NB4 (cell line): Measurements from ENCODE around the gene UCHL3.

Experiments
- MYC ChIP-seq: IDR thresholded peaks from 2 replicates; pipeline ENCODE4 v1.6.1; 2011; ENCODE audit warnings: low read depth, low read length
- POLR2A ChIP-seq: IDR thresholded peaks from 2 replicates; pipeline ENCODE4 v1.6.1; 2011; ENCODE audit warnings: mild to moderate bottlenecking; ENCODE audit not compliant: insufficient read length; ENCODE audit errors: extremely low read depth
- TF ChIP-seq, protein P1 (sequence below): IDR thresholded peaks from one replicate; pipeline ENCODE4 v1.5.1; 2012; ENCODE audit warnings: low read depth, low read length
- TF ChIP-seq, protein P2 (sequence below): IDR thresholded peaks from 2 replicates; pipeline ENCODE4 v1.6.1; 2011; ENCODE audit warnings: low read depth, low read length

DNA sequence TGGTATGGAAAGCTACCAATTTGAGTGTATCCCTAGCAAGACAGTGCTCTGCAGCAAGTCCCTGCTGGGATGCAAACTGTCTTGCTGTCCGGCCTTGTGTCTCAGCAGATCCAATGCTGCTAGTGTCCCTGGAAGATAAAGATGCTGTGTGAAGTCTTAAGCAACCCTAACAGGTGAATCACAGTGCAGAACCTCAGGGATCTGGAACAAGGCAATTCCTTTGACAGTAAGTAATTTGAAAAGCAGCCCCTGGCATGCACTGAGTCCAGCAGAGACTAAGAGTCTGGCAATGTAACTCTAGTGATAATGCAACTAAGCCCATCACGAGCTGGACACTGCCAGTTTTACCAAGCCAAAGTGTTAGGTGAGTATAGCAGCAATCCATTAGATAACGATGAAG is 1.7 kb upstream of the UCHL3 start:
- TF ChIP-seq, protein P1, sequence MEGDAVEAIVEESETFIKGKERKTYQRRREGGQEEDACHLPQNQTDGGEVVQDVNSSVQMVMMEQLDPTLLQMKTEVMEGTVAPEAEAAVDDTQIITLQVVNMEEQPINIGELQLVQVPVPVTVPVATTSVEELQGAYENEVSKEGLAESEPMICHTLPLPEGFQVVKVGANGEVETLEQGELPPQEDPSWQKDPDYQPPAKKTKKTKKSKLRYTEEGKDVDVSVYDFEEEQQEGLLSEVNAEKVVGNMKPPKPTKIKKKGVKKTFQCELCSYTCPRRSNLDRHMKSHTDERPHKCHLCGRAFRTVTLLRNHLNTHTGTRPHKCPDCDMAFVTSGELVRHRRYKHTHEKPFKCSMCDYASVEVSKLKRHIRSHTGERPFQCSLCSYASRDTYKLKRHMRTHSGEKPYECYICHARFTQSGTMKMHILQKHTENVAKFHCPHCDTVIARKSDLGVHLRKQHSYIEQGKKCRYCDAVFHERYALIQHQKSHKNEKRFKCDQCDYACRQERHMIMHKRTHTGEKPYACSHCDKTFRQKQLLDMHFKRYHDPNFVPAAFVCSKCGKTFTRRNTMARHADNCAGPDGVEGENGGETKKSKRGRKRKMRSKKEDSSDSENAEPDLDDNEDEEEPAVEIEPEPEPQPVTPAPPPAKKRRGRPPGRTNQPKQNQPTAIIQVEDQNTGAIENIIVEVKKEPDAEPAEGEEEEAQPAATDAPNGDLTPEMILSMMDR: no peak
- TF ChIP-seq POLR2A: no peak
- TF ChIP-seq, protein P2, sequence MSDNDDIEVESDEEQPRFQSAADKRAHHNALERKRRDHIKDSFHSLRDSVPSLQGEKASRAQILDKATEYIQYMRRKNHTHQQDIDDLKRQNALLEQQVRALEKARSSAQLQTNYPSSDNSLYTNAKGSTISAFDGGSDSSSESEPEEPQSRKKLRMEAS: no peak
- TF ChIP-seq MYC: no peak
